ENCODE results near the gene RARRES1. TPM values are rescaled to one million over a fixed set of nuclear protein-coding genes. Genes with fewer than 3 reads are reported as not detected.
"Not testable (repeated sequence)": the region's sequence is repeated elsewhere in the genome, so short reads cannot be mapped to it uniquely, and the experiment has no call there.

The RARRES1 gene
- total RNA-seq, 1 experiment from 2014 or later, result 0.81 TPM

DNA sequence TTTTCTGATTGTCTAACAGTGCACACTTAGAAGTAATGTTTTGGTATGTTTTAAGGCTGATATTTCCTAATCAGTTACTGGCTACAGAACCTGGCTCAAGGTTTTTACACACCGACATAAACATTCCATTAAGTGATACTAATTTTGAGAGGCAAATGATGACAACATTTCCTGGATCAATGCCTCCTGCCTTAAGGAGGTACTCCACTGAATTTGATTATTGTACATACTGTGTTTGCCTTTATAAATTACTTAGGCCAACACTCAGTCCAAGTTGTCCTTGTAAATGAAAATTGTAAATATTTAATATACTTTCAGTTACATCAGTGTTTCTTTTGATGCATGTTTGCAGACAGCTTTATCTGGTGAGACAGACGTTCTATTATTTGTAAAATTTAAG, 35.6 kb downstream of the RARRES1 start:
- DNase-seq, result no peak
- no peak overlapping the region for H3K4me2 ChIP-seq (ENCODE audit: insufficient read depth, insufficient read length, low read length)

GRCh38 chr3:158693866-158694456, 38.3 kb downstream of the RARRES1 start:
- not testable (repeated sequence) for H3T11ph ChIP-seq (ENCODE audit: low read length); H2BK15ac ChIP-seq (ENCODE audit: low read depth, low read length); H3K14ac ChIP-seq (ENCODE audit: insufficient read depth, low read length); H2BK5ac ChIP-seq (ENCODE audit: insufficient read length, low read length); H3K23me2 ChIP-seq (ENCODE audit: insufficient read length, low read depth, low read length, poor library complexity, severe bottlenecking); H2BK120ac ChIP-seq (ENCODE audit: low read depth, low read length, poor library complexity, severe bottlenecking); H3K56ac ChIP-seq (ENCODE audit: insufficient read length, low read depth, low read length); H3K27ac ChIP-seq (ENCODE audit: insufficient read length, low read depth, low read length); H2BK12ac ChIP-seq (ENCODE audit: insufficient read length, low read depth, low read length); H2AFZ ChIP-seq (ENCODE audit: low read length); H3K9ac ChIP-seq (ENCODE audit: extremely low read depth, insufficient read length, low read length); H3K79me2 ChIP-seq (ENCODE audit: insufficient read depth, low read length); H3K79me1 ChIP-seq (ENCODE audit: insufficient read depth, low read depth, low read length, poor library complexity, severe bottlenecking); H3K9me3 ChIP-seq (ENCODE audit: control insufficient read depth, low read depth, low read length); H3K18ac ChIP-seq (ENCODE audit: insufficient read length, low read depth, low read length); H2BK20ac ChIP-seq (ENCODE audit: low read depth, low read length, poor library complexity, severe bottlenecking); DNase-seq; H4K20me1 ChIP-seq (ENCODE audit: control insufficient read depth, insufficient read depth, insufficient read length); H4K8ac ChIP-seq (replicated peaks; ENCODE audit: insufficient read length, low read depth, low read length); H3K4ac ChIP-seq (ENCODE audit: low read depth, low read length); H4K91ac ChIP-seq (ENCODE audit: insufficient read length, low read depth, low read length); H3K27ac Mint-ChIP-seq; H3K23ac ChIP-seq (ENCODE audit: insufficient read length, low read depth, low read length); H3K4me1 Mint-ChIP-seq; H3K4me1 ChIP-seq (ENCODE audit: insufficient read depth, low read length); H3K27me3 ChIP-seq (ENCODE audit: insufficient read depth, low read length); H3K4me3 Mint-ChIP-seq; H3K27me3 Mint-ChIP-seq (ENCODE audit: low read depth); H3K9me3 Mint-ChIP-seq; H3K4me2 ChIP-seq (ENCODE audit: insufficient read depth, insufficient read length, low read length); H4K5ac ChIP-seq (ENCODE audit: insufficient read length, low read depth, low read length); H2AK5ac ChIP-seq (ENCODE audit: insufficient read length, low read length)
- WGBS (ENCODE audit: extremely low coverage, insufficient read length, low lambda C conversion rate), result no CpG with 5 or more reads among the region's 3 CpGs
- peaks cover 3 to 31% (median 24%) of the 10 kb centered on the region in 3 experiments; a peak in 5 of 7 replicates for H3K36me3 Mint-ChIP-seq (ENCODE audit: insufficient read depth in 1 of 3, low read depth in 3 of 3)

More for the DNA sequence above, 35.6 kb downstream of the RARRES1 start:
- Histone ChIP-seq H3K9ac (ENCODE audit: extremely low read depth, insufficient read length, low read length) (no peak overlapping the region), H3K79me2 (ENCODE audit: insufficient read depth, low read length) (no peaks in the 10 kb centered on the region), H3K23ac (ENCODE audit: insufficient read length, low read depth, low read length) (no peak overlapping the region), H3K56ac (ENCODE audit: insufficient read length, low read depth, low read length) (no peak overlapping the region), H4K8ac (replicated peaks; ENCODE audit: insufficient read length, low read depth, low read length) (no peak overlapping the region), H3K23me2 (ENCODE audit: insufficient read length, low read depth, low read length, poor library complexity, severe bottlenecking) (no peaks in the 10 kb centered on the region), H3K27ac (ENCODE audit: insufficient read length, low read depth, low read length) (no peak overlapping the region), H3K14ac (ENCODE audit: insufficient read depth, low read length) (no peak overlapping the region), H2BK5ac (ENCODE audit: insufficient read length, low read length) (no peak overlapping the region), H3K4me1 (ENCODE audit: insufficient read depth, low read length) (no peaks in the 10 kb centered on the region), H2BK120ac (ENCODE audit: low read depth, low read length, poor library complexity, severe bottlenecking) (no peak overlapping the region), H2AFZ (ENCODE audit: low read length) (no peak overlapping the region), H3K9me3 (ENCODE audit: control insufficient read depth, low read depth, low read length) (no peaks in the 10 kb centered on the region), H4K5ac (ENCODE audit: insufficient read length, low read depth, low read length) (no peak overlapping the region), H4K91ac (ENCODE audit: insufficient read length, low read depth, low read length) (no peak overlapping the region), H2AK5ac (ENCODE audit: insufficient read length, low read length) (no peak overlapping the region), H3K27me3 (ENCODE audit: insufficient read depth, low read length) (no peaks in the 10 kb centered on the region), H3K79me1 (ENCODE audit: insufficient read depth, low read depth, low read length, poor library complexity, severe bottlenecking) (no peaks in the 10 kb centered on the region), H2BK20ac (ENCODE audit: low read depth, low read length, poor library complexity, severe bottlenecking) (no peak overlapping the region), H2BK15ac (ENCODE audit: low read depth, low read length) (no peak overlapping the region), H3K4ac (ENCODE audit: low read depth, low read length) (no peak overlapping the region), H3K18ac (ENCODE audit: insufficient read length, low read depth, low read length) (no peak overlapping the region), H3T11ph (ENCODE audit: low read length) (no peak overlapping the region), H4K20me1 (ENCODE audit: control insufficient read depth, insufficient read depth, insufficient read length) (no peaks in the 10 kb centered on the region), H2BK12ac (ENCODE audit: insufficient read length, low read depth, low read length) (no peak overlapping the region)
- no peaks in the 10 kb centered on the region for H3K4me1 Mint-ChIP-seq
- H3K36me3 Mint-ChIP-seq (ENCODE audit: insufficient read depth in 1 of 3, low read depth in 3 of 3), result peaks cover 0 to 24% (median 24%) of the 10 kb centered on the region in 3 experiments; a peak in 5 of 7 replicates
- H3K27ac Mint-ChIP-seq, result no peak overlapping the region
- WGBS (ENCODE audit: extremely low coverage, insufficient read length, low lambda C conversion rate), result no CpG with 5 or more reads among the region's 2 CpGs
- no peak for TF ChIP-seq CTCF (conservative IDR thresholded peaks at IDR 0.05)
- no peaks in the 10 kb centered on the region for H3K27me3 Mint-ChIP-seq (ENCODE audit: low read depth)
- H3K9me3 Mint-ChIP-seq, result no peaks in the 10 kb centered on the region
- no peak overlapping the region for H3K4me3 Mint-ChIP-seq

Data from H9 (cell line).